ENCODE results near the gene TMX4. TPM values are rescaled to one million over a fixed set of nuclear protein-coding genes. Genes with fewer than 3 reads are reported as not detected.

Gene TMX4
- total RNA-seq, 1 donor from 2014 or later = 72.5 TPM

- DNase-seq (ENCODE audit: low spot score) = no peak
- no peak for ATAC-seq
- intact Hi-C loops (cut with DNase I) = no loop called here
Measured at GRCh38 chr20:8021541-8022269, 2.1 kb upstream of the TMX4 start.

GRCh38 chr20:8020314-8021079 lies 936 bp upstream of the TMX4 start:
- DNase-seq (ENCODE audit: low spot score) (no peak), ATAC-seq (no peak)
- intact Hi-C loops (cut with DNase I) = no loop called here

GRCh38 chr20:8019998-8020247 lies 362 bp upstream of the TMX4 start:
- intact Hi-C loops (cut with DNase I) = no loop called here
- no peak for DNase-seq (ENCODE audit: low spot score)
- ATAC-seq = no peak

- DNase-seq (ENCODE audit: low spot score) (no peak), ATAC-seq (peak; percentile 81)
- intact Hi-C loops (cut with DNase I) = no loop called here
Measured at GRCh38 chr20:8018958-8019245, 659 bp downstream of the TMX4 start.

GRCh38 chr20:8012724-8013123 lies 6.8 kb downstream of the TMX4 start:
- no peak for DNase-seq (ENCODE audit: low spot score)
- intact Hi-C loops (cut with DNase I) = no loop called here
- ATAC-seq = no peak

- ATAC-seq (no peak), DNase-seq (ENCODE audit: low spot score) (no peak)
- intact Hi-C loops (cut with DNase I) = no loop called here
Measured at GRCh38 chr20:8008733-8009132, 10.8 kb downstream of the TMX4 start.

- intact Hi-C loops (cut with DNase I) = no loop called here
- DNase-seq (ENCODE audit: low spot score) (no peak), ATAC-seq (no peak)
Measured at GRCh38 chr20:8007490-8007889, 12.1 kb downstream of the TMX4 start.

GRCh38 chr20:8005575-8006366 lies 13.8 kb downstream of the TMX4 start:
- no peak for DNase-seq (ENCODE audit: low spot score)
- intact Hi-C loops (cut with DNase I) = no loop called here
- ATAC-seq = no peak

- no peak for ATAC-seq
- intact Hi-C loops (cut with DNase I) = no loop called here
- no peak for DNase-seq (ENCODE audit: low spot score)
Measured at GRCh38 chr20:8005033-8005432, 14.5 kb downstream of the TMX4 start.

- ATAC-seq (no peak), DNase-seq (ENCODE audit: low spot score) (no peak)
- intact Hi-C loops (cut with DNase I) = no loop called here
Measured at GRCh38 chr20:8002056-8002455, 17.5 kb downstream of the TMX4 start.

- no peak for ATAC-seq
- DNase-seq (ENCODE audit: low spot score) = no peak
- intact Hi-C loops (cut with DNase I) = no loop called here
Measured at GRCh38 chr20:8000796-8001195, 18.8 kb downstream of the TMX4 start.

GRCh38 chr20:7996898-7997297 lies 22.7 kb downstream of the TMX4 start:
- DNase-seq (ENCODE audit: low spot score) = no peak
- no peak for ATAC-seq
- intact Hi-C loops (cut with DNase I) = no loop called here

- intact Hi-C loops (cut with DNase I) = no loop called here
- ATAC-seq = no peak
- DNase-seq (ENCODE audit: low spot score) = no peak
Measured at GRCh38 chr20:7994809-7995208, 24.8 kb downstream of the TMX4 start.

GRCh38 chr20:7993703-7994102 lies 25.9 kb downstream of the TMX4 start:
- no peak for DNase-seq (ENCODE audit: low spot score)
- intact Hi-C loops (cut with DNase I) = no loop called here
- no peak for ATAC-seq

- ATAC-seq (no peak), DNase-seq (ENCODE audit: low spot score) (no peak)
- intact Hi-C loops (cut with DNase I) = no loop called here
Measured at GRCh38 chr20:7993238-7993637, 26.3 kb downstream of the TMX4 start.

GRCh38 chr20:7990385-7990784 lies 29.2 kb downstream of the TMX4 start:
- no peak for DNase-seq (ENCODE audit: low spot score)
- intact Hi-C loops (cut with DNase I) = no loop called here
- no peak for ATAC-seq

GRCh38 chr20:7989379-7989778 lies 30.2 kb downstream of the TMX4 start:
- ATAC-seq = no peak
- intact Hi-C loops (cut with DNase I) = no loop called here
- DNase-seq (ENCODE audit: low spot score) = no peak

- intact Hi-C loops (cut with DNase I) = no loop called here
- no peak for DNase-seq (ENCODE audit: low spot score)
- ATAC-seq = no peak
Measured at GRCh38 chr20:7985916-7986315, 33.6 kb downstream of the TMX4 start.

GRCh38 chr20:7984192-7984591 lies 35.4 kb downstream of the TMX4 start:
- ATAC-seq (no peak), DNase-seq (ENCODE audit: low spot score) (no peak)

GRCh38 chr20:7981374-7981773 lies 38.2 kb downstream of the TMX4 start:
- no peak for DNase-seq (ENCODE audit: low spot score)
- intact Hi-C loops (cut with DNase I) = no loop called here

More at GRCh38 chr20:7984192-7984591, 35.4 kb downstream of the TMX4 start:
- intact Hi-C loops (cut with DNase I) = no loop called here

More at GRCh38 chr20:7981374-7981773, 38.2 kb downstream of the TMX4 start:
- no peak for ATAC-seq
